Activated T-cell treated with anti-CD3 and anti-CD28 coated beads for 24 hours (primary cell): Measurements from ENCODE around the gene PAPPA.

ENCODE experiments used
- DNase-seq: peaks from one replicate; pipeline ENCODE4 v3.0.0-alpha.2; 2020; ENCODE audit warnings: low read depth

Gene PAPPA

DNA sequence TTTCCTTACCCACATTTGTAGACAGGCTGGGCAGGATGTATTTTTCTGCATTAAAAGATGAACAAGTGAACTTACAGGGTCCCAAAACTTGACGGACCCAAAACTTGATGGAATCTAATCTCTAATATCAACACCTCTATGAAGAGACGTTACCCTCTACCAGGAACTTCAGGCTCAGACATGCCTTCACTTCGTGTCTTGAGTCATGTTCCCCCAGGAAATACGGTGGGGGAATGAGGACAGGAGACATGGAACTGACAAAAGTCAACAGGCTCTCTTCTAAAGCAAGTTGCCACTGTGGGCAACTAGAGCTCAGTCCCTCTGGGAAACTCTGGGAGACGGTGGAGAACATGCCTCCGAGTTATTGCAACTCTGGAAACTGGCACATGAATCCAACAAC is 196.1 kb downstream of the PAPPA start:
- DNase-seq: no peak

DNA sequence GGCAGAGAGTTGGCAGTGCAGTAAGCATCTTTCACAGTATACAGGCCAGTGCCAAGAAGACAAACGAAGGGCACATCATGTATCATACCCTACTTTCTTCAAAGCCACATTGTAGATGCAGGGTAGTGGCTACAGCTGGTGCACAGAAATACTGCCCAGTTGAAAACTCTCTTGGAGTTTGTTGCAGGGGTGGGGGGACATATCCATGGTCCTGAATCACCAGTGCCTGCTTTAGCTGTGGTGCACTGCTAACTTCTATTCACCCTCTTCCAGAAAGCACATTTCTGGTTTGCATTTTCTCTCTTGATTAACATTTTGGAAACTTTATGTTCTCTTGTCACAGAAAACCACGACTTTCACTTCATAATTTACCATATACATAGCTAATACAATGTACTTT is 196.6 kb downstream of the PAPPA start:
- no peak for DNase-seq

DNA sequence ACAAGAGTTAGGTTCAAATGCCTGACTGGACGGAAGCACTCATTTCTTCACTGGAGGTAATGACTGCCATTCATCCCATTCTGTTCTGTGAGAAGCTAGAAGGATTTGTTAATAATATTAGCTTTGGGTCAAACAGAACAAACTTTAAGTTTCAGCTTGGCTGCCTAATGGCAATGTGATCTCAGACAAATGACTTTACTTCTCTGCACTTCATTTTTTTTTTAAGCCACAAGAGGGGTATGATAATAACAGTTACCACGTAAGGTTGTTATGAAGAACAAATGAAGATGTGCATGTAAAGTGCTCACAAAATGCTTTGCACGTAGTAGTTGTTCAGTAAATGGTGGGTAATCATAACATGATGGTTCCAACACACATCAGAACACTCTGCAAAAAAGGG is 199.4 kb downstream of the PAPPA start:
- no peak for DNase-seq

DNA sequence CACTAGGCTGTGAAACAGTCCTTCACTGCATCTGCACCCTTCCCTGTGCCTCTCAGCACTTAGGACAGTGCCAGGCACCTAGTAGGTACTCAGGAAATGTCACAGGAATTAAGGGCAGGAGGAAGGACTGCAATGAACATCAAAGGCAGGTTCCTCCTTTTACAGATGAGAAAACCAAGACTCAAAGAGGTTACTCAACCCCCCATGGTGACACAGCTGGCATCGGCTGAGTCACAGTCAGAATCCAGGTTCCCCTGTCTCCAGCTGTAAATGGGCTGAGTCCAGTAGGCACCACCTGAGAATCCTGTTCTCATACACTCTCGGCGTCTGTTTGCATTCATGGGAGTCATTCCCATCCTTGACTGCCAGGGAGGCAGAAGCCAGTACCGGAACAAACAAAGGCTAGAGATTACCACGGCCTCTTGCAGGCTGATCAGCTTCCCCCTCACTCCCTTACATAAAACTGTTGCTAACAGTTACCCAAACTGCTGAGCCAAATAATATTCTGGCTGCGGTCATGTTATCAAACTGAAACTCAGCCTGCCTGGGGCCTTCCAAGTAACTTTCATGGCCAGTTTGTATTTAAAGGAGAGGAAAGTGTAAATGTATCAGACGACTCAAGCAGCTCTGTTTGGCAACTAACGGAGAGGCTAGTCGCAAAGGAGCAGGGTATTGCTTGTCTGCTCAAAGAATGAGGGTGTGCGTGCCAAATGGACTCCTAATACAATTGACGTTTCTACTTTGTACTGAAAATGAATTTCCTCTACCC is 201.7 kb downstream of the PAPPA start:
- no peak for DNase-seq

DNA sequence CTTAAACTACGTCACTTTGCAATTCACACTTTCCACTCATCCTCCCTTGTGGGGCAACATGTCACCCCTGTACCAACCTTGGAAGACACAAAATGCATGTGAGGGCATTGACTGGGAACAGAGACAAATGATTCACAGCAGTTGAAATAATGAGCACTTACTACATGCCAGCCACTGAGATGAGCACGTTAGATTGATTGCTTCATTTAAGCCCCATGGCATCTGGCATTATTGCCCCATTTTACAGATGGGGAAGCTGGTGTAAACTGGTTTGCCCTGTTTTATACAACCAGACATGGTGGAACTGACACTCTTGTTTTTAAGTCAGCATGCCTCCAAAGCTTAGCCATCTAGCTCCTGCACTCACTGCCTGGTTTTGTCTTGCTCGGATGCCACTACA is 204.7 kb downstream of the PAPPA start:
- DNase-seq: no peak

DNA sequence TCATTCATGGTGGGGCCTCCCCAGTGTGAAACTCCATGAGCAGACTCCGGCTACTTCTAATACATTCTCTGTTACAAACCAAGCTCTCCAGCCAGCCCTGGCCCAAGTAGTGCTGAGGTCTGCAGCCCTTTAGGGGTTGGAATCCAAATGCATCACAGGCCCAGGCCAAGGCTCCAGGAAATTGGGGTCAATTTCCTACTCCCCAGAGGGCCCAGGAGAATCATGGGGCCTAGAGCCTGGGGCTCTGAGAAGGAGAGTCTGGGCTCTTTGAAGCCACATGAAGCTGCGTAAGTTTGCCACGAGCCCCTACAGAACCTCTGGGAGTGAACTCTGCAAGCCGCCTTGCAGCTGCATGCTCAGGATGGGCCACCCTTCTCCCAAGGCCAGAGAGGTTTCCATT is 206.4 kb downstream of the PAPPA start:
- DNase-seq: no peak

DNA sequence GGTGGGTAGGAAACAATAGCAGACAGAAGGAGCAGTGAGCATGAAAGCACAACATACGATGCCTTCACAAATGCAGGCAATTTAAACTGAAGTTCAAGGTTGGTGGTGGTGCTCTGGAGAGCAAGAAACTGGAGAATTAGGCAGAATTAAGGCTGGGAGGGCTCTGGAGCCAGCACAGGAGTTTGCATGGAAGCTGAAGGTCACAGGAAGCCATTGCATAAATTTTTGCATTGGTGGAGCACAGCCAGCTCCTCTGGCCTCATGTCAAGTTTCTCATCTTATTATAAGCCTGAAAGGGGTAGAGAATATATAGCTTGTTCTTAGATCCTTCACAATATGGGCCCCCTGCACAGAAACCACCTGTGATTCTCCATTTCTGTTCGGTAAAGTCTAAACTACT is 207.4 kb downstream of the PAPPA start:
- no peak for DNase-seq

DNA sequence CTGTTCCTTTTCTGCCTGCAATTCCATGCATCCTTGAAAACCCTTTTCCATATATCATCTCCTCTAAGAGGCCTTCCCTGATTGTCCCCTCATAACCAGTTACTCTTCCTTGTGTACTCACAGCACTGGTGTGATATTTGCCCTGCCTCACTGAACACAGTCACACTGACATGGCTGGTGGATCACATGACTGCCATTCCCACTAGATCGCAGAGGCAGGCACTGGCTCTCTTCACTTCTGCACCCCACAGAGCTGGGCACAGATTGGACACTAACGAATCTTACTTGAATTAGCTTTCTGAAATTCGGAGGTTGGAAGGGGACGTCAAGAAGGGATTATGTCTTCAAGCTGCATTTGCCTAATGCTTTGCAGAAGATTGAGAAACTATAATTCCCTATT is 208.0 kb downstream of the PAPPA start:
- no peak for DNase-seq

DNA sequence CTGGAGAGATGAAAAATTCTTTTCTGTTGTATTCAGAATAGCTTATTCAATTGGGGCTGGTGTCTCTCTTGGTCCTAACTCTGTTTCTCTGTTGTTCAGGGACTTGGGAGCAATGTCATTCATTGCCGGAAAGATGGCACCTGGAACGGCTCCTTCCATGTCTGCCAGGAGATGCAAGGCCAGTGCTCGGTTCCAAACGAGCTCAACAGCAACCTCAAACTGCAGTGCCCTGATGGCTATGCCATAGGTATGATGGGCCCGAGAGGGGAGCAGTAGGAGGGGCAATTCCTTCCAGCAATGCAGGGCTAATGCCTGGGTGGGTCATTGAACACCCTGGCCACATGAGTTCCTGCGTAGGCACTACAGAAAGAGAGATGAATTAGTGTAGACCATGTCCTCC is 208.9 kb downstream of the PAPPA start:
- DNase-seq: no peak

DNA sequence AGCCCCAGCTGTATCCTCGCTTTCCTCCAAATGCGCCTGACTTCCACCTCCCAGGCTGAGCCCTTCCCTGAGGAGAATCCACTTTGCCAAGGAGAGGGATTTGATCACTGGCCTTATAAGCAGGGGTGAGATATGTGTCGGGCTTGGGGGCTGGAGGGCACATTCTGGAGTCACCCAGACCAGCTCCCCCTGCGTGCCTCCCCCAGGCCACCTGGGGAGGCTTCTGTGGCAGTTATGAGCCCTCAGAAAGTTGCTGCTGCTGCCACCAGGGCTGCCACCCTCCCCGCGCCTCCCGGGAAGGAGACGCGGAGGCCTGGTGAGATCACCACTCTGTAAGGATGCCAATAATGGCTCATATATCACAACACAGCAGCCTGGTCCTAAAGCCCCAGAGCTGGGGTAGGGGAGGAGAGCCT is 211.5 kb downstream of the PAPPA start:
- no peak for DNase-seq

DNA sequence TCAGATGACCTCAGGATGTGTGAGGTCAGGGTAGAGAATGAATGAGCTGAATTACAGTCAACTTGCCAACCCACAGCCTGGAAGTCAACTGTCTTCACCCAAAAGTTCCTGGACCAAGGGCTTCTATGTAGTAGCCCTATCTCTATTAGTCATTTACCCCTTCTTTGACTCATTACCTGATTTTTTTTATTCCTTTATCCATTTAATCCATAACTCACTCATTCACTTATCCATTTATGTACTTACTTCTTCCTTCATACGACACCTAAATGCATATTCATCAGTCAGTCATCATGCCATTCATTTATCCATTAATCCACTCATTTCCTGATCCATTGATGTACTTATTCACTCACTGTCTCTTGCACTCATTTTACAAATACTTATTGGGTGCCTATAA is 212.7 kb downstream of the PAPPA start:
- DNase-seq: no peak

DNA sequence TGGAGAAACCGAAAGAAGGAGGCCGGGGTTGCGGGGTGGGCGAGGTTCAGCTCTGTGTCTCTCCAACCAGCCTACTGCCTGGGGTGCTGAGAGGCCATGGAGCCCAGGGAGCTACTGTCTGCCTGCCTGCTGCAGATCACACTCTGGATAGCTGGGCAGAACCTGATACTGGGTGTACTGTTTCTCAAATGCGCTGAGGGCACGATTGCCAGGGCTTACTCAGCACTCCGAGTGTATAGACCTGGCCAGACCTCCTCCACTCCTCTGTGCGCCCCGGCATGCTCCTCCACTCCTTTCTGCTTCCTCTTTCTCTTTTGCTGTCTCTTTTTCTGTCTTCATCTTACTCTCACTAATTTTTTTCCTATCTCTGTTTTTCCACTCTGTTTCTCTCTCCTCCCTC is 215.1 kb downstream of the PAPPA start:
- DNase-seq: no peak

DNA sequence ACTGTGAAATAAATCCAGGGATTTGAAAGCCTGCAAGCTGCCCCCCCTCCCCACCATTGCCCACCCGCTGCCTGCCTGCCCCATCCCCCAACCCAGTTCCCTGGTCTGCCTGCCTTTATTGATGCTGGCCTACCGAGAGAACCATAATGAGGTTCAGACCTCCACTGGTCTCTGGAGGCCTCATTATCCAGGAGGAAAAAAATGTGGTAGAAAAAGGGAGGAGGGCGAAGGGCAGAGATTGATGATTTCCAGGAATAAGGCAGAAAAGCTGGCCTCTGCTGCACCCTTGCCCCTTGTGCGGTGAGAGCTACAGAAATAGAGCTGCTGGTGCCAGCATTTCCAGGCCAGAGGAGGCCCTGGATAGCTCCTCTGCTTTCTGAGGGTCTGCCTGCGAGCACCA is 216.1 kb downstream of the PAPPA start:
- DNase-seq: no peak

DNA sequence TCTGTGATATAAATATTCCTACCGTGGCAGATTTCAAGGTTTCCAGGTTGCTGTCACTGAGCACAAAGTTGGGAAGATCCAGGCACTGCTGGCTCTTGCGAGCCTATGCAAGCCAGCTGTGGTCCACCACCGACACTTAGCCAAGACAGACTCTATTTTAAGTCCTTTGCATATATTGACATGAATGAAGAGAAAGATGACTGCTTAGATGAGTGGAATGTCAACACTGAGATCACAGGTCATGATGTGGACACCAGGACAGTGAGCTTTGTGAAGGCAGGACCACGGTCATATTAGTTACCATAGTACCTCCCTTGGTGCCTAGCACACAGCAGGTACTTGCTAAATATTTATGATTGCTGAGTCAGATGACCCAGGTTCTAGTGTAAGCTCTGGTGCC is 217.0 kb downstream of the PAPPA start:
- DNase-seq: no peak

DNA sequence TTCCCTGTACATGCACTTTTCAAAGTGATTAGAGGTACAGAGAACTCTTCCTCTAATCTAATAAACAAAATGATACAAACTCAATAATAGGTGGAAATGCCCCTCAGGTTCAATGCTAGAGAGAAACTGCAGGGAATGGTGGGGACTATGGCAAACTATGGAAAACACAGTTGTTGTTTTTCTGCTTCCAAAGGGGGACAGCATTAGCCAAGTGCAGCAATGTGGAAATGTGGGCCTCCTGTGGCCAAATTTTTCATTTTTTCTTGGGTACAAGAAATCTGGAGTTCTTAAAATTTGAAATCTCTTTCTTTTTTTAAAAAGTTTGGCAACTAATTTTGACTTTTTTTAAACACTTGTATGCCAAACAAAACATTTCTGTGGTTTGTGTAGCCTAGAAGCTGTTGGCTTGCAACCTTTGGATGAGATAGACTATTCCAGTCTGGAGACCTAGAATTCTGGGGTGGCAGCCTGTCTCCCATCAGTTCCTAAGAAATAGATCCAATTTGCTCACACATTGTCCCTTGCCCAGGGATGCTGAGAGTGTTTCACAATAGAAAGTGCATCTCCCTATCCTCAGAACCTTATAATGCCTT is 218.6 kb downstream of the PAPPA start:
- DNase-seq: no peak

DNA sequence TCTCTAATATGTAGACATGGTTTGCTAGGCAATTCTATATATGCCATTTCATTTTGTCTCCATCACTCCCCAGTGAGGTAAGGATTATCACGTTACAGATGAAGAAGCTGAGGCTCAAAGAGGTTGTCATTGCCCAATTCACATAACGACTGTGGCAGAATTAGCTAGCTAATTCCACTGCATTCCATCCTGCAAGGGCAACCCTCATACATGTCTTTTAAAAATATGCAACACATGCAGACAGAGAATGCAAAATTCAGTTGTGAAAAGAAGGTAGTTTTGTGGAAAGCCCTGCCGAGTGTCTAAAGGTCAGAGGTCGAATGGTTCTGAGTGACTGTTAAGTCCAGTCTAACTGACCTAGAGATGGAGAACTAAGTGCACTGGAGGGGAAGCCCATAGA is 219.2 kb downstream of the PAPPA start:
- no peak for DNase-seq

DNA sequence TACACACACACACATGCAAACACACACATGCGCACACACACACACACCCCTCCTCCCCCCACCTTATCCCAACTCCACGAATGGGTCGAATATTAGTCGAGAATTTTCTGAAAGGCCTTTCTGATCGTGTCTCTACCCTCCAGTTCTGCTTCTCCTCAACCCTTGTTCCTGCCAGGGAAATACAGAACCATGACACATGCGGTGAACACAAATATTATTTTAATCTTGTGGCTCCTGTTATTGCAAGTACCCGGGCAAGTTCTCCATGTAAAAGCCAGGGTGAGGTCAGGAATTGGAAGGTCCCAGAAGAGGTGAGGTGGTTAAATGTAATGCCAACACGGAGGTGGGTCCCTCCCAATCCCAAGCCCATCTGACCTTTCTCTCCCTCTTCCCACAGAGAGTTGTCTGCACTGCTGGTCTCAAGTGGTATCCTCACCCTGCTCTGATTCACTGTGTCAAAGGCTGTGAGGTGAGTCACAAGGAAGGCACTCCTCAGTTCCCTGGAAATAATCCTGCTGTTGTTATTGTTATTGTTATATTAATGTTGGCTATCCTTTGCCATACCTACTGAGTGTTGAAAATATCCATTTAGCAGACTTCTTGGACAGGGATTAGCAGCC is 223.7 kb downstream of the PAPPA start:
- DNase-seq: no peak

DNA sequence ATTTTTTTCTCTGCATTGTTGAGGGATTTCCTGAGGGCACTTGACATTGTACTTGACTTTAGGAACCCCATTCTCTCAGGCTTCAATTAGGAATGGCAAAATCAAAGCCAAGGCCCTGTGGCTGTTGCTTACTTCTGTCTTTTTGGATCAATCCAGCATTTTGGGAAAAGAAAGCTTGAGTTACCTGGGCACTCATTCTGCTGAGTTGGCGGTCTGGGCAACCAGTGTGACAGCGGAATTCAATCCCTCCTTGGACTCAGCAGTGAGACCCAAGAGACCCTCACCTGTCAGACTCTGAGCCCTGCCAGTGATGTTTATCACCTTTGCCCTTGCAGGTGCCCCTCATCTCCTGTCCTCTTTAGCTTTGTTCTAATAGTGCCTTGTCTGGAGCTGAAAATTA is 225.3 kb downstream of the PAPPA start:
- no peak for DNase-seq

DNA sequence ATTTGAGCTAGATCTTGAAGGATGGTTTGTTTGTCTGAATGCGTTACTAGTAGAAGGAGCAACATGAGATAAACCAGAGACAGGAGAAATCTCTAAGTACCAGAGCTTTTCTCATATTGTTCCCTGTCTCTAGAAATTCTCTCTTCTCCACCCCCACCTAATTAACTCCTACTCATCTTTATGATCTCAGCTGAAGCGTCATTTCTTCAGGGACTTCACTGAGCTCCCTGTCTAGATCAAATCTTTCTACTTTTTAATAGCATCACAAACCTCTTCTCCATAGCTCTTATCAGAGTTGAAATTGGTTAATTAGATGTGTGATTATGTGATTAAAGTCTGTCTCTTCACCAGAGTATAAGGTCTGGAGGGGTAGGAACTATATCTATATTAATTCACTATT is 226.2 kb downstream of the PAPPA start:
- no peak for DNase-seq

DNA sequence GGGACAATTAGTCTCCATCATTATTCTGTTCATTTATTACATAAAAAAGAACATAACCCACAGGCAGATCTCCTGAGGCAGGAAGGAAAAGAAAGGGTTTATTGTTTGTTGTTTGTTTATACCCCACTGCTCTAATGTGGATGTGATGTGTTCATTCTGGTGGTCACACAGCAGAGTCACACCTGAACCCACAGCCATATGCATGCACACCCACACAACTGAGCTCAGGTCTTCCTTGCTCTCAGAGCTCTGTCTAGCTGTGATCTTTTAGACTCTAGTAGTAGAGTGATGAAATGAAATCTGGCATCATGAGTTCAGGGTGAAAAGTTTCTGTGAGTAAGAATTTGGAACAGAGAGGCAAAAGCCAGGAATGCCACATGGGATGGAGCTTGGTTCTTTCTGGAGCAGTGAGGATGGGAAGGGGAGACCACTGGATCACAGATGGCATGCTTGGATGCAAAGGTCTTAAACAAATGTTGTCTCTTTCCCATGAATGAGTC is 227.0 kb downstream of the PAPPA start:
- no peak for DNase-seq

DNA sequence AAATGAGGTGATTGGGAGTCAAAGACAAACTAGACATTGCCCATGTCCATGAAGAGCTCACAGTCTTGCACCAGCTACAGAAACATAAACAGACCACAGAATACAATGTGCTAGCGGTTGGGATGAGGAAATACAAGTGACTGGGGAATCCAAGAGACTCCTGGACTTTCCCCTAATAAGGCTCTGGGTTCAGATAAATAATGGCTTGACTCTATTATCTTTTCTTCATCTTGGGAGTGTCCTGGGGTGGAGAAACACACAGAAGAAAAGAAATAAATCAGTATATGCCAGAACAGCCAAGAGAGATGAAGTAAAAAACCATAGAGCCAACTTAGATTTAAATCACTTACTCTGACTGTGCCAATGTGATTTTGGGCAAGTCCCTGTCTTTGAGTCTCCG is 227.8 kb downstream of the PAPPA start:
- no peak for DNase-seq

DNA sequence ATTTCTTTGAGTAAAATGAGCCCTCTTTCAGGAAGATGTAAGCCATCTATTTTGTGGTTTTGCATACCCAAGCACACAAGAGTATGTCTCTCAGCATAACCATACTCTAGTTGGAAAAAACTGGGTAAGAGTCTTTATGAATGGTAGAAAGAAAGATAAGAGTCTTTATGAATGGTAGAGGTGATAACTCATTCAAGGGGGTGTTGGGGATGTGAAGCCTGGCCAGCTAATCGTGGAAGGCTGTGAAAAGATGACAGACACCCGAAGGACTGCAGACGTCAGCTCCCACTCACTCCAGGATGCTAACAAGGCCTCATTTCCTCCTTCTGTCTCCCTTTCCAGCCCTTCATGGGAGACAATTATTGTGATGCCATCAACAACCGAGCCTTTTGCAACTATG is 228.5 kb downstream of the PAPPA start:
- no peak for DNase-seq

DNA sequence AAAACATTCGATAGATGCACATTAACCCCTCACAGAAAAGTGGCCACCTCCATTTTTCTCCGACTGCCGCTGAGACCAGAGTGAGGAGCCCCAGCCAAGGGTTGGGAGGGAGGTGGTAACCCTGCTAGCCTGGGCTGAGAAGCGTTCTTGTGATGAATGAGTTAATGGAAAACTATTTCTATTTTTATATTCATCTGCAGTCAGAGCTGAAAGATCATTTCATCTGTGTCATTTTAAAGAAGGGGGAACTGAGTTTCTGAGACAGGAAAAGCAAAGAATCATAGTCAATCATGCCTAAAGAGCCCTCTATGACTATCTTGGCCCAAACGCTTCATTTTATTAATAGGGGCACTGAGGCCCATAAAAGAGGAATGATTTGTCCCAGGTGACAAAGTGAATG is 229.5 kb downstream of the PAPPA start:
- no peak for DNase-seq

DNA sequence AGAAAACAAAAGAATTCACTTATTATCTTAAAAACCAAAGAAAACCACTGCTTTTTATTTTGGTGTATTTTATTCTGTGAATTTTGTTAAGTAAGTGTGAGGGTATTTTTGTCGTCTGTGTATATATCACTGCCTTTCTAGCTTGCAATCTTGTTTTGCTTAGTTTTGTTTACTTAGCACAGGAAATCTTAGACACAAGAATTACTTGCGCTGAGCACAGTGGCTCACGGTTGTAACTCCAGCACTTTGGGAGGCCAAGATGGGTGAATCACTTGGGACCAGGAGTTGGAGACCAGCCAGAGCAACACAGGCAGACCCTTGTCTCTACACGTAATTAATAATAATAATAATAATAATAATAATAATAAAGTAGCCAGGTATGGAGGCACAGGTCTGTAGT is 230.3 kb downstream of the PAPPA start:
- no peak for DNase-seq
